Right ventricle myocardium inferior (tissue), 1 donor: Measurements from ENCODE around the gene RARRES2. TPM values are rescaled to one million over a fixed set of nuclear protein-coding genes. Genes with fewer than 3 reads are reported as not detected.
A peak's percentile ranks its signal among the peaks of the same experiment; 100 is the strongest.
"Not testable (repeated sequence)": the region's sequence is repeated elsewhere in the genome, so short reads cannot be mapped to it uniquely, and the experiment has no call there.

Experiments used
- ATAC-seq: fragments of 200-7000 bp; cut with Tn5 transposase; one replicate; pipeline ENCODE4 v1.9.1; 2020; ENCODE audit warnings: mild to moderate bottlenecking, moderate library complexity
- DNase-seq: peaks from one replicate; pipeline ENCODE4 v3.0.0; 2021; ENCODE audit errors: missing footprints
- intact Hi-C: fragments of 100-400 bp; cut with DNase I; formaldehyde crosslinking; loops from one replicate; pipeline ENCODE4 v1.11.0; 2022
- total RNA-seq: library from RNA; stranded (reverse); fragmentation: NEBNext Ultra II Directional; extraction: Animal tissue kit (Norgen Biotek cat#: 25700); gene quantifications from one replicate; pipeline ENCODE4 v1.2.1, GENCODE V29; 2021
- donor health status: DM: no; HTN: yes; CAD: no; lungs with severe emphysema.

The RARRES2 gene
- total RNA-seq, 1 donor from 2014 or later = 32.6 TPM

DNA sequence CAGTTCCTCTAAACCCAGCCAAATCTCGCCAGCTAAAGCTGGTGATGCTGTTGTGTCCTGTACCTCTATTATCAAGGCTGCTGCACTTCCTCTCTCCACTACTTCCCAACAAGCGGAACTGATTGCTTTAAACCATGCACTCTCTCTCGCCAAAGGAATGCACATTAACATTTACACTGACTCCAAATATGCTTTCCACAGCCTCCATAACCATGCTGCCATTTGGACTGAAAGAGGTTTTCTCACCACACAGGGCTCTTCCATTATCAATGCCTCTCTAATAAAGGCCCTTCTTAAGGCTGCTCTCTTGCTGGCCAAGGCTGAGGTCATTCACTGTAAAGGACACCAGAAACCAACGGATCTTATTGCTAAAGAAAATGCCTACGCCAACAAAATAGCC lies 29.7 kb downstream of the RARRES2 start:
- intact Hi-C loops = no loop called here
- DNase-seq = no peak
- no peak for ATAC-seq

DNA sequence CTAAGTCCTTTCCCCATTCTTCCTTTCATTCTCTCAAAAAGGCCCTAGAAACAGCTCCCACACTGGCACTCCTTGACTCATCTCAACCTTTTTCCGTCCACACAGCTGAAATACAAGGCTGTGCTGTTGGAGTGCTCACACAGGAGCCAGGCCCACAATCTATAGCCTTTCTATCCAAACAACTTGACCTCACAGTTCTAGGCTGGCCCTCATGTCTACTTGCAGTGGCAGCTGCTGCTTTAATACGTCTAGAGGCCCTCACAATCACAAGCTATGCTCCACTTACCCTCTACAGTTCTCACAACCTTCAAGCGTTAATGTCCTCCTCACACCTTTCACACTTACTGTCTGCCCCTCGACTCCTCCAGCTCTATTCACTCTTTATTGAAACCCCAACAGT lies 30.3 kb downstream of the RARRES2 start:
- intact Hi-C loops = no loop called here
- no peak for DNase-seq

DNA sequence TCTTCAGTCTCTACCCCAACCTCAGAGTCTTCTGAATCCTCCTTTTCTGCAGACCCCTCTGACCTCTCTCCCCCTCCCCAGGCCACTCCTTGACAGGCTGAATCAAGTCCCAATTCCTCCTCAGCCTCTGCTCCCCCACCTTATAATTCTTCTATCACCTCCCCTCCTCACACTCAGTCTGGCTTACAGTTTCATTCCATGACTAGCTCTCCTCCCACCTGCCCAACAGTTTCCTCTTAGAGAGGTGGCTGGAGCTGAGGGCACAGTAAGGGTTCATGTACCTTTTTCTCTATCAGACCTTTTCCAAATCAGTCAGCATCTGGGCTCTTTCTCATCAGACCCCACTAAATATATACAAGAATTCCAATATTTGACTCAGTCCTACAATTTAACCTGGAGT lies 32.9 kb downstream of the RARRES2 start:
- intact Hi-C loops = no loop called here
- DNase-seq (no peak), ATAC-seq (no peak)

More for the DNA sequence above, 30.3 kb downstream of the RARRES2 start:
- ATAC-seq = no peak

DNA sequence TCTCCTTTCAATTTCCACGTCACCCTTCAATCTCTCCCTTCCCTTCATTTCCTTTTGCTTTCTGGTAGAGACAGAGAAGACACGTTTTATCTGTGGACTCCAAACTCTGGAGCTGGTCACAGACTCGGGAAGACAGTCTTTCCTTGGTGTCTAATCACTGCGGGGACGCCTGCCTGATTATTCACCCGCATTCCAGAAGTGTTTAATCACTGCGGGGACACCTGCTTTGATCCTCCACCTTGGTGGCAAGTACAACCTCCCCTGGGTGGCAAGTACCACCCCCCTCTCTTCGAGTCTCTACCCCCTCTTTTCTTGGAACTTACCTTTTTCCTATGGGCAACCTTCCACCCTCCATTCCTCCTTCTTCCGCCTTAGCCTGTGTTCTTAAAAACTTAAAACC lies 33.5 kb downstream of the RARRES2 start:
- intact Hi-C loops = no loop called here
- ATAC-seq = no peak

DNA sequence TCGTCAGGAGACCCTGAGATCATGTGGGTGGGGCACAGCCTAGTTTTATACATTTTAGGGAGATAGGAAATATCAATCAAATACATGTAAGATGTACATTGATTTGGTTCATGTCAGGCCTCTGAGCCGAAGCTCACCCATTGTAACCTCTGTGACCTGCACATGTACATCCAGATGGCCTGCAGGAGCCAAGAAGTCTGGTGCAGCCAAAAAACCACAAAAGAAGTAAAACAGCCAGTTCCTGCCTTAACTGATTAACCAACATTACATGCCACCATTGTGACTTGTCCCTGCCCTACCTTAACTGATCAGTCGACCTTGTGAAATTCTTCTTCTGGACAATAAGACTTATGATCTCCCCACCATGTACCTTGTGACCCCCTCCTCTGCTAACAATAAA lies 34.3 kb downstream of the RARRES2 start:
- DNase-seq (no peak), ATAC-seq (no peak)
- intact Hi-C loops = no loop called here

More for the DNA sequence above, 33.5 kb downstream of the RARRES2 start:
- DNase-seq = no peak

DNA sequence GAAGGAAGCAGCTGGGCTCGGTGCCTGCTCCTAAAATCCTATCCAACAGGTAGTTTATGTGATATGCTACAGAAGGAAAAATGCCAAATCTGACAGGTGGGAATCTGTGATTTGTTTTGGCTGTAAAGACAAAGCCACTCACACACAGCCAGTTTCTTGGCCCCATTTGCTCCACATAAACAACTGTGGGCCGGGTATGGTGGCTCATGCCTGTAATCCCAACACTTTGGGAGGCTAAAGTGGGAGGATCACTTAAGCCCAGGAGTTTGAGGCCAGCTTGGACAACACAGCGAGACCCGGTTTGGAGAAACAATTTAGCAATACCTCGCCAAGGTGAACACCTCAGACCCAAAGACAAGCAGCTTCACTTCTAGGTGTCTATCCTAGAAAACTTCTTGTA lies 35.1 kb downstream of the RARRES2 start:
- intact Hi-C loops, ATAC-seq, DNase-seq: not testable (repeated sequence)

DNA sequence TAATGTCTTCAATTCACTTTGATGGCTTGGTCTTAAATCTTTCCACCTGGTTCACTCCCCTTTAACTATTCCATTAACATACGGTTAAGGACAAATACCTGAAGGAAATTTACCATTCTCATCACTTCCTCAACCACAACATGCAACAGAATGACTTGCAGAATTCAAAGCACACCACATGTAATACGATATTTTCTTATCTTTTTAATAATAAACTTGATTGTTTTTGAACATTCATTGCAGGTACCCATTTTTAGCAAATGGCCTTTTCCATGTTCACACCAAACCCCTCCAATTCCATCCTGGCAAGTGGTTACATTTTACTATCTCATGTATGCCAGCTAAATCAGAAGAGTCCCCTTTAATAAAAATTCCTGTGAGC lies 35.5 kb downstream of the RARRES2 start:
- DNase-seq, intact Hi-C loops, ATAC-seq: not testable (repeated sequence)

DNA sequence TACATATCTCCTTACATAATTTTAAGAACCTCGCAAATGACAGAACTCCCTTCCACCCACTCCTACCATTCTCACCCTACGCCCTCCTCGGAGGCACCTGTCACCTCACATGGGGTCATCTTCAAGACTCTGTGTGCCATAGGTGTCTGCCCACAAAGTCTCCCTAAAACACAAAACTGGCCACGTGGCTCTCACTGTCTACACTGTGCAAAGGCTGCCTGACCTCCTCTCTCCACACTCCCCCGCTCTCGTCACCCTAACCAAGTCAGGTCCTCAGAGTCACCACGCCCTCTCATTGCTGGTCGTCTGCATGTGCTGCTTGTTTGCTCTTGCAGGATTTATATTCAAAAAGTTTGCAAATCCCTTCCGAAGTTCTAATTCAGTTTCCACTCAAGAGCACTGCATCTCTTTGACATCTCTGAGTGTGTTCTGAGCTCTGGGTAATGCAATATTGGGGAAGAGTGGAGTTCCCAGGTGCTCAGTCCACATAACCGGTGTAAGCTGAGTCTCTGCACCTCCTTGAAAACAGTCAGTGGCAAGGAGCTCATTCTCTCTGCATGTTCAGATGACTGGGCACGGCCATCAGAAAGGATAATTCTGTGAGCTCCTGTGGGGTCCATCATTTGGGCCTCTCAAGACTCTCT lies 36.0 kb downstream of the RARRES2 start:
- ATAC-seq, intact Hi-C loops, DNase-seq: not testable (repeated sequence)

DNA sequence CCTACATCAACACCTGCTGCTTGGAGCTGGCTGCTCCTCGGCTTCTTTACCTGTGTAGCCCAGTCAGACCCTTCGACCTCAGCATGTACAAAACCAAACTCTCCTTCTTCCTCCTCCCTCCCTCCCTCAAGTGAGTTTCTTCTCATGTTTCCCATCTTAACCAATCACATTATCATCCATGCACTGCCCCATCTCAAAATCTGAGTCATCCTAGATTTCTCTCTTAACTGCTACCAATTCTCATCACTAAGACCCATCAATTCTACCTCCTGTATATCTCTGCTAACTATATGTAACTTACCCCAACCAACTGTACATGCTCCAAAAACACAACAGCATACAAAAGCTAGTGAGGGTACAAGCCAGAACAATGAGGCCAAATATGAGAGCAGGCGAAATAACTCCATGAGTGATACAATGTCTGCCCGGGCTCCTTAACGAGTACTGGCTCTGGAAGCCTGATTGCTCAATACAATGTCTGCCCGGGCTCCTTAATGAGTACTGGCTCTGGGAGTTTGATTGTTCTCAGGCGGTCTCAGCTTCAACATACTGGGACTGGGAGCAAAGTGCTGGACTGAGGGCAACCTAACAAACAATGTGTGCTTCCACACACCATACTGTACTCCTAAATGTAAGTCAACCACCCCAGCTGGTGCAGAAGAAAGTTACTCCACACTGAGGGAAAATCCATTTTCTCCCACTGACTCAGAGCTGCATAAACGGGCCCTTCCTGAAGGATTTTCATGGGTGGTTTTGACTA lies 36.8 kb downstream of the RARRES2 start:
- DNase-seq, ATAC-seq, intact Hi-C loops: not testable (repeated sequence)

DNA sequence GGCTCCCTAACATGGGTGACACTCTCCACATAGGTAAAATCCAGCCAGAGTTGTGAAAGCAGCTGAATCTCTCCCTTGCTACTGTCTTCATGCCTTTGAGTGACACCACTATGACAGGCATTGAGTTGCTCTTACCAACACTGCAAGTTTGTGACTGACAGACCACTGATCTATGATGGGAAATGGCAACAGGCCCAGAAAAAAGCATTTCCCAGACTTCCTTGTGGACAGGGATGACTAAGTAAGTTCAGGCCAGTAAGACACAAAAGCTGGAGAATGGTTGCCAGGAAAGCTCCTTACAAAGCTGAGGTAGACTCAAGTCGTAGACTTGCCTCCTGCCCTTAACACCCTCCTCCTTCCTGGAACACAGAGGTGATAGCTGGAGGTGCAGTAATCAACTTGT lies 38.5 kb downstream of the RARRES2 start:
- intact Hi-C loops, DNase-seq, ATAC-seq: not testable (repeated sequence)

DNA sequence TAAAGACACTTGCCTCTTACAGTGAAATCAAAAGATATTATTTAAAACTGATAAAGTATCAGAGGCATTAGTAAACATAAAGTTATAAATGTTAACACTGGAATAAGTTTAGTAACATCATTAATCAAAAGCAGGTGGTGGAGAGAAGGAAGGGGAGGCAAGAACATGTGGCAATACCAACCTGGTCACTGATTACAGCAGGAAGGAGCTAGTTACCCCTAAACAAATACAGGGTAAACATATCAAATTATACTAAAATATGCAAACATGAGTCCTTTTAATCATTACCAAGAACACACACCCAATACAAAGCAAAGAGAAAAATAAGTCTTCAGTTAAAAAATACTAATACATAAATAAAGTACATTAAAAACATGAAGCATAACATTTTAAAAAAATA lies 43.5 kb downstream of the RARRES2 start:
- DNase-seq, ATAC-seq, intact Hi-C loops: not testable (repeated sequence)

DNA sequence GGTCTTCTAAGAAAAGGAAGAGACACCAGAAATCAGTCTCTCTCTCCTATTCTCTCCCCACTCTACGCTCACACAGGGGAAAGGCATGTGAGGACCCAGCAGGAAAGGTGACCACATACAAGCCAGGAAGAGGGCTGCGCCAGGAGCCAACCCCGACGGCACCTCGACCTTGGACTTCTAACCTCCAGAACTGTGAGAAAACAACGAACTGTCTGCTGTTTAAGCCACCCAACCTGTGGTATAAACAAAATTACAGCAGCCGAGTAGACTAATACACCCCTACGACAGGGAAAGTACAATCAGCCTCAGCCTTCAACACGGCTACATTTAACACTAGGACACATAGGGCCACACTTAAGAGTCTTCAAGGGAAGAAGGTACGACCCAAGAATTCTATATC lies 44.6 kb downstream of the RARRES2 start:
- ATAC-seq, DNase-seq, intact Hi-C loops: not testable (repeated sequence)

DNA sequence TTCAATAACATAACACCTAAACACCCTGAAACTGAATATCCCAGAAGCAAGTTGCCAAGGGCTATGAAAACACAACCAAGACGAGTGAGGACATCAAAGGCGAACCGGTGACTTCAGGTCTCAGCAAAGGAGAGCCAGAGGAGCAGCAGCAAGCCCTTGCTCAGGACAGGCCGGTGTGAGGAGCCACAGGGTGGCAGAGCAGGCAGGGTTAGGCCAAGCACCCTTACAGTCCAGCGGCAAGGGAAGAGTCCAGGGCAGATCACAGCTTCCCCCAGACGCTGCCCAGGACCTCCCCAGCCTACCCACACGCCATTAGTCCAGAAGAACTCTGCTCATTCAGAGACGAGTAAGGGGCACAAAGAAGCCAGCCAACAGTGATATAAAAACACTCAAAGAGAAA lies 45.8 kb downstream of the RARRES2 start:
- intact Hi-C loops, DNase-seq: not testable (repeated sequence)
- peak; percentile 63 for ATAC-seq

DNA sequence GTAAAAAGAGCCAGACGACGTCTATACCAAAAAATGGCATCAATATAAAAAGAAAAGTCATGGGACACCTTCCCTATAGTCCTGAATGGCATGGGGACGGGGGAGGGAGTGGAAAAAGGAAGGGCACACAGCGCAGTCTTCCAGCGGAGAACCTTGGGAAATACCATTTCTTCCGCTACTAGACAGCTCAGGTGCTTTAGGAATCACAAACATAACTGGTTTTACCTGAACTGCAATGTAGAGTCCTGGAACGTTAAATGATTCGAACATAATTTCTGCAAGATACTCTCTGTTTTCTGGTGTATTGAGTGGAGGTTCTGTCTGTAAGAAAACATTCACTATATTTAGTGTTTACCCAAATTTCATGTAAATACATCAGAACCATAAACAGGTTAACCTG lies 46.4 kb downstream of the RARRES2 start:
- ATAC-seq, intact Hi-C loops, DNase-seq: not testable (repeated sequence)

DNA sequence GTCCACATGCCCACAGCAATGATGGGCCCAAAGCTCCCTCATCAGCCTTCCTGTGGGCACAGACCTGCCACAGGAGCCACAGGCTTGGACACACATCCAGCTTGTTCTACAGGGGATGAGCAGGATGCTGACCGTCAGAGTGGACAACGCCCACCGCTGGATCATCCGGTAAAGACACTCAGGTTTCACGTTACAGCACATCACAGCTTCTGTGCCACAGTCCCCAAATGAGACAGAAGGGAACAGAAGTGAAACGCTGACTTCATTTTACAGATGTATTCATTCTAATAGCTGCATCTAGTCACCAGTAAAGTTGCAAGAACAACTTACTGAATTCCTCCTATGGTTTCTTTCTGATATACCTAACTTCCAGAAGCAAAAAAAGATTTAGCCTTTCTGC lies 51.1 kb downstream of the RARRES2 start:
- DNase-seq, intact Hi-C loops, ATAC-seq: not testable (repeated sequence)

DNA sequence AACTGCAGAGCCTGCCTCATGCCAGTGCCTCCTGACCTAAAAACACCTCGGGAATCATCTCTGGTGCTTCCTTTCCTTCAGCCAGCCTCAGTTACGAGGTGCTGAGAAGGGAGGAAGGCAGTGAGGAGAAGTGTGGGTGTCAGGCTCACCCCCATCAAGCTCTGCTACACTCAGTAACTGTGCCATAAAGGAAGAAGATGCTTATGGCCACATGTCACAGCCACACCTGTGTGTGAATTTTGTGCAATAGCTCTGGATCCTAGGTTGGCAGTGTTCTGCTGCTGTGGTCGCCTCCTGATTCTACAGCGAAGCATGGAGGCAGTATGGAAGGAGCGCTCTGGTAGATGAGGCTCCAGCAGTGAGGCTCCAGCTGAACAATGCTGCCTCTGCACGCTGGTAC lies 52.6 kb downstream of the RARRES2 start:
- ATAC-seq, DNase-seq: not testable (repeated sequence)
- intact Hi-C loops = loop anchor here (5.0 to 10.0 kb wide), 2 partner anchors 133 to 466 kb away; no protein-coding TSS in a partner anchor
